HG03139 (cell line): ENCODE data around the gene ALPK1.
"Not testable (repeated sequence)": the region's sequence is repeated elsewhere in the genome, so short reads cannot be mapped to it uniquely, and the experiment has no call there.

Source experiments
- ATAC-seq: cut with Tn5 transposase; IDR thresholded peaks from one replicate; pipeline ENCODE4 v1.9.1; 2021; ENCODE audit not compliant: unreplicated experiment

ALPK1 gene

GRCh38 chr4:112284166-112284565 lies 13.0 kb upstream of the ALPK1 start:
- ATAC-seq = no peak

- ATAC-seq = no peak
These were observed 12.3 kb upstream of the ALPK1 start for GRCh38 chr4:112284662-112285411.

- peak; percentile 33 for ATAC-seq
These were observed 9.7 kb upstream of the ALPK1 start for GRCh38 chr4:112287258-112287989.

GRCh38 chr4:112288455-112288854 lies 8.7 kb upstream of the ALPK1 start:
- ATAC-seq = peak; percentile 22

GRCh38 chr4:112289407-112290253 lies 7.5 kb upstream of the ALPK1 start:
- ATAC-seq = no peak

GRCh38 chr4:112290341-112290740 lies 6.8 kb upstream of the ALPK1 start:
- no peak for ATAC-seq

- ATAC-seq = no peak
These were observed 2.6 kb downstream of the ALPK1 start for GRCh38 chr4:112299721-112300120.

- ATAC-seq = no peak
These were observed 5.4 kb downstream of the ALPK1 start for GRCh38 chr4:112302320-112303274.

GRCh38 chr4:112305477-112305876 lies 8.3 kb downstream of the ALPK1 start:
- not testable (repeated sequence) for ATAC-seq

GRCh38 chr4:112309263-112309791 lies 12.2 kb downstream of the ALPK1 start:
- ATAC-seq = not testable (repeated sequence)

GRCh38 chr4:112311516-112311915 lies 14.3 kb downstream of the ALPK1 start:
- ATAC-seq = no peak

GRCh38 chr4:112312610-112313239 lies 15.6 kb downstream of the ALPK1 start:
- ATAC-seq = peak; percentile 95

- no peak for ATAC-seq
These were observed 18.3 kb downstream of the ALPK1 start for GRCh38 chr4:112315446-112315845.

- ATAC-seq = no peak
These were observed 19.2 kb downstream of the ALPK1 start for GRCh38 chr4:112316360-112316759.

- ATAC-seq = peak; percentile 93
These were observed 21.3 kb downstream of the ALPK1 start for GRCh38 chr4:112318239-112319142.

- no peak for ATAC-seq
These were observed 24.9 kb downstream of the ALPK1 start for GRCh38 chr4:112321776-112322684.

GRCh38 chr4:112322866-112323265 lies 25.7 kb downstream of the ALPK1 start:
- ATAC-seq = no peak

- no peak for ATAC-seq
These were observed 28.4 kb downstream of the ALPK1 start for GRCh38 chr4:112325530-112325929.
